ENCODE data around the gene CPA4.
"Not testable (repeated sequence)": the region's sequence is repeated elsewhere in the genome, so short reads cannot be mapped to it uniquely, and the experiment has no call there.

Gene CPA4, protein sequence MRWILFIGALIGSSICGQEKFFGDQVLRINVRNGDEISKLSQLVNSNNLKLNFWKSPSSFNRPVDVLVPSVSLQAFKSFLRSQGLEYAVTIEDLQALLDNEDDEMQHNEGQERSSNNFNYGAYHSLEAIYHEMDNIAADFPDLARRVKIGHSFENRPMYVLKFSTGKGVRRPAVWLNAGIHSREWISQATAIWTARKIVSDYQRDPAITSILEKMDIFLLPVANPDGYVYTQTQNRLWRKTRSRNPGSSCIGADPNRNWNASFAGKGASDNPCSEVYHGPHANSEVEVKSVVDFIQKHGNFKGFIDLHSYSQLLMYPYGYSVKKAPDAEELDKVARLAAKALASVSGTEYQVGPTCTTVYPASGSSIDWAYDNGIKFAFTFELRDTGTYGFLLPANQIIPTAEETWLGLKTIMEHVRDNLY

GRCh38 chr7:130292682-130293257, at the start of gene CPA4:
Gene CPA4 (plus strand): TSS chr7:130293161. CDS start chr7:130293181, 20 bp downstream.
- DNase-seq, result no peak

DNA sequence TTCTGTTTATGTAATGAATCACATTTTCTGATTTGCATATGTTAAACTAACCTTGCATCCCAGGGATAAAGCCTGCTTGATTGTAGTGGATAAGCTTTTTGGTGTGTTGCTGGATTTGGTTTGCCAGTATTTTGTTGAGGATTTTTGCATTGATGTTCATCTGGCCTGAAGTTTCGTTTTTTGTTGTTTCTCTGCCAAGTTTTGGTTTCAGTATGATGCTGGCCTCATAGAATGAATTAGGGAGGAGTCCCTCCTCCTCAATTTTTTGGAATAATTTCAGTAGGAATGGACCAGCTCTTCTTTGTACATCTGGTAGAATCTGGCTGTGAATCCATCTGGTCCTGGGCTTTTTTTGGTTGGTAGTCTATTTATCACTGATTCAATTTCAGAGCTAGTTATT, 49.5 kb upstream of the CPA4 start:
- DNase-seq, result not testable (repeated sequence)

DNA sequence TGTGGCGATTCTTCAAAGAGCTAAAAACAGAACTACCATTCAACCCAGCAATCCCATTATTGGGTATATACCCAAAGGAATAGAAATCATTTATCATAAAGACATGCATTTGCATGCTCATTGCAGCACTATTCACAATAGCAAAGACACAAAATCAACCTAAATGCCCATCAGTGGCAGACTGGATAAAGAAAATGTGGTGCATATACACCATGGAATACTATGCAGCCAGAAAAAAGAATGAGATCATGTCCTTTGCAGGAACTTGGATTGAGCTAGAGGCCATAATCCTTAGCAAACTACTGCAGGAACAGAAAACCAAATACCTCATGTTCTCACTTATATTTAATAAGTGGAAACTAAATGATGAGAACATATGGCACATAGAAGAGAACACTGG, 46.5 kb upstream of the CPA4 start:
- DNase-seq, result not testable (repeated sequence)

GRCh38 chr7:130248842-130249241, 44.1 kb upstream of the CPA4 start:
- DNase-seq, result not testable (repeated sequence)

- not testable (repeated sequence) for DNase-seq
Observed at GRCh38 chr7:130249626-130250025, 43.3 kb upstream of the CPA4 start.

DNA sequence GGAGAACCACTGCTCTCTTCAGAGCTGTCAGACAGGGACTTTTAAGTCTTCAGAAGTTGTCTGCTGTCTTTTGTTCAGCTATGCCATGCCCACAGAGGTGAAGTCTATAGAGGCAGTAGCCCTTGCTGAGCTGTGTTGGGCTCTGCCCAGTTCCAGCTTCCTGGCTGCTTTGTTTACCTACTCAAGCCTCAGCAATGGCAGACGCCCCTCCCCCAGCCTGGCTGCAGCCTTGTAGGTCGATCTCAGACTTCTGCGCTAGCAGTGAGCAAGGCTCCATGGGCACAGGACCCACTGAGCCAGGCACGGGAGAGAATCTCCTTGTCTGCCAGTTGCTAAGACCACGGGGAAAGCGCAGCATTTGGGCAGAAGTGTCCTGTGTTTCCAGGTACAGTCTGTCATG, 38.4 kb upstream of the CPA4 start:
- no peak for DNase-seq

GRCh38 chr7:130256704-130257103, 36.3 kb upstream of the CPA4 start:
- DNase-seq, result no peak

DNA sequence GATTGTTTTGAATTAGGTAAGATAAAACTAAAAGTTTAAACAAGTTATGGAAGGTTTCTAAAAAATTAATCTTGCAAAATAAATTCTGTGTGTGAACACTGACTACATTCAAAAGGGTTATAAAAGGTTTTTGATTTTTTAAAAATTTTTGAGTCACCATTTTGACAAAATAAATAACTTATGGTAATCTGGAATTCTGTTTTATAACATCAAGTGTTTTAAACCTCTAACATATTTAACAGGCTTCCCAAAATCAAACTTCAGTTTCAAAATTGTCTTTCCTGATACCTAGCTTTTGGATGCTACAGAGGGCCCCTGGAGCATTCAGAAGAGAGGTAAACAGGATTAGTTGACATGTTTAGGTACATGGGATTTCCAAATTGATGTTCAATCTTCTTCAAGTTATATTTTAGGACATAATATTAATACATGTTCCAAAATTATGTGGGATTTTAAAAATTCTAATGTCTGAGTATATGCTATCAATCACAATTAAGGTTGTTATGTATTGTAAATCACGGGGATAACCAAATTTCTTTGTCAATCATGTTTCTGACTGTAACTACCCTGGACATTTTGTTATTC, 34.4 kb upstream of the CPA4 start:
- no peak for DNase-seq

DNA sequence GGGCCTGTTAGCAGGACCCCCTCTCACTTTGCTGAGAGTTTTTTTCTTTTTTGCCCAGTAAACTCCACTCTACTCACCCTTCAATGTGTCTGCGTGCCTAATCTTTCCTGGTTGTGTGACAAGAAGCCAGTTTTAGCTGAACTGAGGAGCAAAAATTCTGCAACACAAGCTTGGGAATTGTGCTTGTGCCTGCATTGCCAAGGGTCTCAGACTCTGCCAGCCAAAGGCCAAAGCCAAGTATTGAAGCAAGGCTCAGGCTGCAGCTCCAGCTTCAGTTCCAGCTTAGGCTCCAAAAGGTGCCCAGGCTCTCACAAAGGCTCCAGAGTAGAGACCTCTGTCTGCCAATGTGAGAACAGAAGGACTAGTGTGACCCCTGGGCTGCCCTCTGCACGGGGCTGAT, 30.5 kb upstream of the CPA4 start:
- DNase-seq, result no peak

- no peak for DNase-seq
Observed at GRCh38 chr7:130263130-130263529, 29.8 kb upstream of the CPA4 start.

DNA sequence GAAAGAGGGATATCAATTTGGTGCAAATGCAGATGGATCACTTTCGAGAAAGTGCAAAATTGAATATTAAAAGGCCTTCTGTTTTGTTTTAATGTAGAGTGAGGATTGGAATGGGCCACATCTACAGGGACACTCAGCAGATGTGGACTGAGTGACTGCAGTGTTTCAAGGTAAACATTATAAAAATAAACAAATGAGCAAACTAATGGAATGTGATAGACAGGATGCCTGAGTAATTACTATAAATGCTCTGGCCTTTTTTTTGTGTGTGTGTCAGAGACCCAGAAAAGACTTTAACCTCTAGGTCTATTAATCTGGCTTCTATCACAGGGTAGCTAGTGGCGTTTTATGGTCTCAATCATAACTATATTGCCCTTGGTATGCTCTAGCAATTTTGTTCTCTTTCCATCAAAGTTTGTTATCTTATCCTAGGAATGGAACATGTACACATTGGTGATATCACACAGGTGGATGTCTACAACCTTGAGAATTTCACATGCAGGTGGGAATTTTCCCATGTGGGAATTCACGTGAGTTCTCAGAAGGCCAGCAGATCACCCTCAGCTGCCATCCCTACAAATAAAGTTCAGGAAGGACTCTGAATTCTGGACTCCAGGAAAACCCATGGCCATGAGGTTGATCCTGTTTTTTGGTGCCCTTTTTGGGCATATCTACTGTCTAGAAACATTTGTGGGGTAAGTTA, 26.6 kb upstream of the CPA4 start, which contains the start of gene CPA2:
CPA2 (plus strand) TSS at position 606 of the 703 bp plus-strand sequence; CDS start at position 625, 19 bp downstream.
- no peak for DNase-seq

DNA sequence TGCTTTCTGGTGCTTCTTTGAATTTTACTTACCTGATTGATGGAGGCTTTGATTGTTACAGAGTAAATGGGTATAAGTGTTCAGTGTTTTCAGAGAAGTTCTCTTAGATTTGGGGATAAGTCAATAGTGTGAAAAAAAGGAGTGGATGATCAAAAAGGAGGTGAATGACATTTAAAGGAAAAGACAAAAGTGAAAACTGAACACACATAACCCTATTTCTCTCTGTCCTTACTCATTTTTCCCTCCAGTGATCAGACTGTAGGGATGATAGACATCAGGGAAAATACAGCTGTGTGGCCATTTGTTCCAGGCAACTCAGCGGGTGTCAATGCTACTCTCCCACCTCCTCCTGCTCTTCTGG, 26.0 kb upstream of the CPA4 start:
- no peak for DNase-seq

GRCh38 chr7:130268463-130269317, 24.3 kb upstream of the CPA4 start:
- DNase-seq, result no peak

DNA sequence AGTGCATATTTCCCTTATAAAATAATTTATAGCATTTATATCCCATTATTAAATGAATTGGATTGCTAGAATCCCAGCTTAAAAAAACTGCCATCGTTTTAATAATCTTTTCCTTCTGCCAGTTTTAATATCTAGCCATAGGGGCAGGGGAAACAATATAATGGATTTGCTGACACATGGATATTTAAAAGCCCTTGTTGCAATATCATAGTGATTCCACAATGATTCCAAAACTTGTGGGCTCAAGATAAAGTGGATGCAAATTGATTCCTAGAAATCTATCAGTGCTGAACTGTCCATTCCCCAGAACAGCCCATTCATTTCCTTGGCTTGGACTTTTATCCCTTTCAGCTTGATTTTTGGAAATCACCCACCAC, 23.7 kb upstream of the CPA4 start:
- no peak for DNase-seq

DNA sequence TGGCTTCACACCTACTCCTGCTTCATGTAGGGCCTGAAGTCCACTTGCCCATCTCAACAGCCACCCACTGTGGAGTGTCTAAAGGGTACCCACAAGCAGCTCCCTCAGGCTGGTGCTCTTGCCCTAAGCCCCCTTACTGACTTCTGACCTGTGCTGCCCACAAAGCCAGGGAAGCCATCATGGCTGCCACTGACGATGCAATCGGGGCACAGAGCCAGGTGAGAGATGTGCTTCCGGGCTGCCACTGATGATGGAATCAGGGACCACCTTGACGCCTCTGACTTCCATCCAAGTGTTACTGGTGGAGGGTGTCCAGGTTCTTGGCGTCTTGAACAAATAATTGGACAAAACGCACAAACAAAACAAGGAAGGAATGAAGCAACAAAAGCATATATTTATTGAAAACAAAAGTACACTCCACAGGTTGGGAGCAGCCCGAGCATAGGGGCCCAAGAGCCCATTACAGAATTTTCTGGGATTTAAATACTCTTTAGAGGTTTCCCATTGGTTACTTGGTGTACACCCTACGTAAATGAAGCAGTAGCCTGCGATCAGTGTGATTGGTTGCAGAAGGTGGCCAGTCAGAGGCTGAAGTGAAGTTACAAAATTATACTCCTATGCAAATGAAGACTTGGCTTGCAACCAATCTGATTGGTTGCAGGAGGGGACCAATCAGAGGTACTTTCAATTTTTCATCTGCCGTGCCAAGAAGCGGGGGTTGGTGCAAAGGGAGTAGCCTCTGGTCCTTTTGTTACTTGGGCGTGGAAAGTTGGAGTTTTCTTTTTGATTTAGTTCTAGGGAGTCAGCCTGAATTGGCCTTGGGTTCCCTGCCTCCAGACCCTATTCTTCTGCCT, 21.8 kb upstream of the CPA4 start:
- no peak for DNase-seq

DNA sequence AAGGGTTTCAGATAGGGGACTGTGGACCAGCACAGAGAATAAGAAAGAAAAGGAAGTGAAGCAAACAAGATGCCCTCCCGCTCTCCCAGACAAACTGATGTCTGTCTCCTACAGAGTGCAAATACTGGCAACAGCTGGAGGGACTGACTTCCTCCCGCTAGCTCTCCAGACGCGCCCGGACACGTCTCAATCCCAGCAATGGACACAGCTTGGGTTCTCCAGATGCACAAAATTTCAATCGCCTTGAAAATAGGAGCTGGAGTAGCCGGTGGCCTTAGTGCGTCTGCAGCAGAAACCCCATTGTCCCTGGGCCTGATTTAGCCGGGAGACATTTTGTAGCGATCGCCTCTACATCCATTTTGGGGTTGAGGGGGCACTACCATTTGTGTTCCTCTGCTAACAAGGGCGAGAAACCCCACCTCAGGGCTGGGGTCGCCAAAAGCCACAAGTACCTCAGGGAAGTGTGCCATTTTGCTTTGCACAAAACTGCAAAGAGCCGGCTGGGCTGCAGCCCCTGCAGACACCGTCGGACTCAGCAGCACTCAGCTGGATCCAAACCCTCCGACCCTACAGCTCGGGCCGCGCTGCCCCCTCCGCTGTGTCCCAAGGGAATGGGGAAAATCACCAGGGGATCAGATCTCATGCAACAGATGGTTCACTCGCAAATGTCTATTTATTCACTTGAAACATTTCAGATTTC, 20.4 kb upstream of the CPA4 start:
- no peak for DNase-seq

- no peak for DNase-seq
Observed at GRCh38 chr7:130273081-130273932, 19.7 kb upstream of the CPA4 start.

- no peak for DNase-seq
Observed at GRCh38 chr7:130273933-130274255, 19.1 kb upstream of the CPA4 start.

DNA sequence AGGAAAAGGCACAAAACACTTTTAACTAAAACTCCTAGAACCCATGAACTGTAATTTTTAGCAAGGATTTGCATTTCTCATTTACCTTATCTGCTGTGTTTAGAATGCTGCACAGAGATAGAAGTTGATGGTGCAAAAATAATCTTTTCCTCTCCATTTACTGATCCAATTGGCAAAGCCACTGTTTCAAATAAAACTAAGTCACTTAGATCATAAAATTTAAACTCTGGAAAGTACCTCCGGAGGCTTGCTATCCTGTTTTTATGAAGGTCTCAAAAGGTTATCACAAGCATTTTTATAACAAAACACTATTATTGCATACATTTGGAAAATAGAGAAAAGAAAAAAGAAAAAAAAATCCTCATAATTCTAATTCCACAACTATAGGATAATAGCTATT, 18.7 kb upstream of the CPA4 start:
- DNase-seq, result no peak

- no peak for DNase-seq
Observed at GRCh38 chr7:130274983-130275591, 17.9 kb upstream of the CPA4 start.

All from activated CD4-positive, alpha-beta T cell treated with anti-CD3 and anti-CD28 coated beads, Interleukin-2, amount 50 U/mL, for 4 hours (primary cell).